SK-N-SH treated with all-trans-retinoic acid at 6 μM for 48 hours (cell line): ENCODE results near the gene FFAR4.

Experiments used
- ATAC-seq: fragments of 200-7000 bp; cut with Tn5 transposase; 3 replicates; pipeline ENCODE4 v1.9.1; 2020; ENCODE audit warnings: mild to moderate bottlenecking, moderate library complexity
- ARNTL ChIP-seq: fragments of 450-650 bp; formaldehyde crosslinking; IDR thresholded peaks from 2 replicates; pipeline ENCODE4 v1.5.0; 2020; ENCODE audit warnings: low read depth, mild to moderate bottlenecking, moderate library complexity, borderline replicate concordance
- BACH2 ChIP-seq: fragments of 250-450 bp; sonication (Bioruptor Pico); IDR thresholded peaks from 2 replicates; pipeline ENCODE4 v1.9.0; 2021; ENCODE audit warnings: mild to moderate bottlenecking, borderline replicate concordance
- CREB5 ChIP-seq: fragments of 250-450 bp; sonication (Bioruptor Pico); IDR thresholded peaks from 2 replicates; pipeline ENCODE4 v1.5.1; 2020; ENCODE audit warnings: low read depth, mild to moderate bottlenecking, moderate library complexity
- CSDC2 ChIP-seq: fragments of 250-450 bp; sonication (Bioruptor Pico); IDR thresholded peaks from 2 replicates; pipeline ENCODE4 v1.5.0; 2020; ENCODE audit warnings: mild to moderate bottlenecking, moderate library complexity
- CSRNP3 ChIP-seq: fragments of 250-450 bp; sonication (Bioruptor Pico); IDR thresholded peaks from 2 replicates; pipeline ENCODE4 v1.5.1; 2021; ENCODE audit warnings: mild to moderate bottlenecking, moderate library complexity
- ESRRG ChIP-seq: fragments of 250-450 bp; sonication (Bioruptor Pico); IDR thresholded peaks from 2 replicates; pipeline ENCODE4 v1.6.1; 2021; ENCODE audit warnings: mild to moderate bottlenecking
- GLIS3 ChIP-seq: fragments of 250-450 bp; sonication (Bioruptor Pico); IDR thresholded peaks from 2 replicates; pipeline ENCODE4 v1.5.0; 2020; ENCODE audit warnings: mild to moderate bottlenecking, moderate library complexity
- ISL1 ChIP-seq: fragments of 250-450 bp; sonication (Bioruptor Pico); IDR thresholded peaks from 2 replicates; pipeline ENCODE4 v2.1.2; 2022; ENCODE audit warnings: mild to moderate bottlenecking, moderate library complexity
- OSR1 ChIP-seq: fragments of 250-450 bp; sonication (Bioruptor Pico); IDR thresholded peaks from 2 replicates; pipeline ENCODE4 v1.8.0; 2022; ENCODE audit warnings: moderate library complexity, mild to moderate bottlenecking, inconsistent platforms
- PATZ1 ChIP-seq: fragments of 250-450 bp; sonication (Bioruptor Pico); IDR thresholded peaks from 2 replicates; pipeline ENCODE4 v1.8.0; 2020; ENCODE audit warnings: mild to moderate bottlenecking, moderate library complexity, borderline replicate concordance
- POU6F1 ChIP-seq: fragments of 250-450 bp; sonication (Bioruptor Pico); IDR thresholded peaks from 2 replicates; pipeline ENCODE4 v1.8.0; 2021; ENCODE audit warnings: low read depth, mild to moderate bottlenecking, moderate library complexity, borderline replicate concordance
- RARB ChIP-seq: fragments of 250-450 bp; sonication (Bioruptor Pico); IDR thresholded peaks from 2 replicates; pipeline ENCODE4 v1.8.0; 2021; ENCODE audit warnings: mild to moderate bottlenecking, moderate library complexity
- SNAI2 ChIP-seq: fragments of 250-450 bp; sonication (Bioruptor Pico); IDR thresholded peaks from 2 replicates; pipeline ENCODE4 v1.5.0; 2020; ENCODE audit warnings: mild to moderate bottlenecking, moderate library complexity
- TCF4 ChIP-seq: fragments of 250-450 bp; sonication (Bioruptor Pico); IDR thresholded peaks from 2 replicates; pipeline ENCODE4 v1.8.0; 2021; ENCODE audit warnings: mild to moderate bottlenecking, moderate library complexity, borderline replicate concordance
- TOX ChIP-seq: fragments of 250-450 bp; sonication (Bioruptor Pico); IDR thresholded peaks from 2 replicates; pipeline ENCODE4 v1.8.0; 2021; ENCODE audit warnings: mild to moderate bottlenecking, moderate library complexity, borderline replicate concordance
- ZC3H10 ChIP-seq: fragments of 250-450 bp; sonication (Bioruptor Pico); IDR thresholded peaks from 2 replicates; pipeline ENCODE4 v1.5.1; 2021; ENCODE audit warnings: mild to moderate bottlenecking, moderate library complexity
- ZNF565 ChIP-seq: fragments of 450-650 bp; formaldehyde crosslinking; conservative IDR thresholded peaks from 2 replicates; pipeline ENCODE4 v1.5.0; 2020; ENCODE audit warnings: low read depth, mild to moderate bottlenecking, moderate library complexity
- ZNF8 ChIP-seq: fragments of 450-650 bp; formaldehyde crosslinking; IDR thresholded peaks from 2 replicates; pipeline ENCODE4 v1.5.0; 2020; ENCODE audit warnings: mild to moderate bottlenecking, moderate library complexity

The FFAR4 gene

GRCh38 chr10:93591065-93591808 is 24.8 kb downstream of the FFAR4 start:
- ATAC-seq = no peak

GRCh38 chr10:93593254-93593653 is 26.8 kb downstream of the FFAR4 start:
- ATAC-seq = no peak
- TF ChIP-seq CSDC2 (CRISPR knock-in tag) (no peak), ARNTL (CRISPR knock-in tag) (no peak), RARB (CRISPR knock-in tag) (no peak)

More at GRCh38 chr10:93591065-93591808, 24.8 kb downstream of the FFAR4 start:
- TF ChIP-seq ZNF565 = no peak
- TF ChIP-seq ISL1 = no peak
- TF ChIP-seq PATZ1 = no peak
- no peak for TF ChIP-seq ZNF8 (CRISPR knock-in tag)
- TF ChIP-seq TCF4 (CRISPR knock-in tag) = no peak
- no peak for TF ChIP-seq ESRRG (CRISPR knock-in tag)
- no peak for TF ChIP-seq CSRNP3 (CRISPR knock-in tag)
- TF ChIP-seq CSDC2 (CRISPR knock-in tag) = no peak

- TF ChIP-seq ISL1 = no peak
- ATAC-seq = no peak
Measured at GRCh38 chr10:93593749-93594148, 27.3 kb downstream of the FFAR4 start.

- TF ChIP-seq CREB5 (CRISPR knock-in tag) (no peak), PATZ1 (no peak)
- no peak for ATAC-seq
Measured at GRCh38 chr10:93594518-93594917, 28.1 kb downstream of the FFAR4 start.

GRCh38 chr10:93595378-93596161 is 29.1 kb downstream of the FFAR4 start:
- ATAC-seq = no peak
- TF ChIP-seq RARB (CRISPR knock-in tag) (no peak), ESRRG (CRISPR knock-in tag) (no peak), CSRNP3 (CRISPR knock-in tag) (no peak), ZNF565 (no peak), GLIS3 (no peak), SNAI2 (CRISPR knock-in tag) (no peak), ARNTL (CRISPR knock-in tag) (no peak), TOX (CRISPR knock-in tag) (no peak), PATZ1 (no peak), BACH2 (no peak), ZNF8 (CRISPR knock-in tag) (no peak), ZC3H10 (CRISPR knock-in tag) (no peak), OSR1 (CRISPR knock-in tag) (no peak), POU6F1 (CRISPR knock-in tag) (no peak), CSDC2 (CRISPR knock-in tag) (no peak), ISL1 (no peak)
